HepG2 (cell line): ENCODE measurements around the gene SCP2. TPM values are rescaled to one million over a fixed set of nuclear protein-coding genes. Genes with fewer than 3 reads are reported as not detected.

Experiments
- ATAC-seq: fragments of 200-7000 bp; cut with Tn5 transposase; 3 replicates; pipeline ENCODE4 v1.9.1; 2020; ENCODE audit warnings: mild to moderate bottlenecking, moderate library complexity
- BruUV-seq: library from RNA; stranded (reverse); fragments of 400-500 nt; replicated peaks from 2 replicates; lab custom pipeline; 2021; lab: Mats Ljungman, UMichigan
- CTCF ChIA-PET: fragments of 300-600 bp; formaldehyde crosslinking; extraction: SDS; loops from one replicate; lab custom pipeline; 2021; ENCODE audit warnings: low total read pairs, inconsistent platforms, low intra/inter-chr PET ratio; lab: Yijun Ruan, JAX
- POLR2A ChIA-PET: fragments of 350-600 bp; sonication (Branson Sonifier 250); formaldehyde crosslinking; loops from one replicate; lab custom pipeline; 2020; ENCODE audit warnings: antibody characterized with exemption, inconsistent platforms; lab: Yijun Ruan, JAX
- DNase-seq: peaks from one replicate; pipeline ENCODE4 v3.0.0-alpha.2; 2015; ENCODE audit warnings: low spot score
- FAIRE-seq: peaks from 3 replicates; lab custom pipeline; 2011; peaks lifted over from hg19 to GRCh38; lab: Jason Lieb, UNC
- H2AFZ ChIP-seq: one replicate; pipeline ENCODE4 v1.6.1; 2011; ENCODE audit warnings: low read length, inconsistent platforms
- H3K27ac ChIP-seq: fragments of 300-600 bp; 3 replicates; pipeline ENCODE4 v1.8.0; 2011; ENCODE audit warnings: mixed run types, mild to moderate bottlenecking, mixed read lengths, low read length, inconsistent platforms; ENCODE audit not compliant: insufficient read depth; ENCODE audit errors: extremely low read length
- H3K27me3 ChIP-seq, 2 experiments: fragments of 200-600 bp in 1 of 2; 2 replicates in 1 of 2; 3 replicates in 1 of 2; pipeline versions ENCODE4 v1.6.0 to v1.8.0; 2011; ENCODE audit warnings: low read length in 2 of 2, mild to moderate bottlenecking in 2 of 2, moderate library complexity in 2 of 2, inconsistent platforms in 1 of 2; ENCODE audit not compliant: insufficient read depth in 2 of 2, control insufficient read depth in 1 of 2
- H3K36me3 ChIP-seq, 2 experiments: fragments of 200-600 bp in 1 of 2; replicated peaks in 1 of 2; 2 replicates in 1 of 2; 3 replicates in 1 of 2; pipeline versions ENCODE4 v1.5.1 to v1.8.0; 2011; ENCODE audit warnings: low read length in 2 of 2, inconsistent platforms in 1 of 2; ENCODE audit not compliant: insufficient read depth in 2 of 2, control insufficient read depth in 1 of 2
- H3K4me1 ChIP-seq: 2 replicates; pipeline ENCODE4 v1.5.1; 2012; ENCODE audit warnings: low read length, inconsistent platforms; ENCODE audit not compliant: insufficient read depth
- H3K4me2 ChIP-seq: 2 replicates; pipeline ENCODE4 v1.6.0; 2011; ENCODE audit warnings: low read depth, low read length, inconsistent platforms
- H3K4me3 ChIP-seq, 3 experiments: fragments of 200-600 bp in 1 of 3; sonication (generic), shearing (Covaris generic) in 1 of 3; replicated peaks in 1 of 3; 2 replicates each; pipeline ENCODE4 v1.5.1; 2011 to 2016; ENCODE audit warnings: low read length in 3 of 3, inconsistent platforms in 2 of 3, low read depth in 2 of 3, mild to moderate bottlenecking in 2 of 3, control low read depth in 1 of 3, mixed read lengths in 1 of 3; ENCODE audit not compliant: insufficient read depth in 1 of 3
- H3K79me2 ChIP-seq: one replicate; pipeline ENCODE4 v1.6.1; 2011; ENCODE audit warnings: low read length, inconsistent platforms; ENCODE audit not compliant: insufficient read depth
- H3K9ac ChIP-seq: 2 replicates; pipeline ENCODE4 v1.6.0; 2011; ENCODE audit warnings: mild to moderate bottlenecking, low read depth, low read length, inconsistent platforms; ENCODE audit not compliant: insufficient read depth
- H3K9me3 ChIP-seq: 2 replicates; pipeline ENCODE4 v1.5.1; 2012; ENCODE audit warnings: mild to moderate bottlenecking, low read length
- H4K20me1 ChIP-seq: 2 replicates; pipeline ENCODE4 v1.6.0; 2011; ENCODE audit warnings: inconsistent platforms, mild to moderate bottlenecking, low read length, moderate library complexity; ENCODE audit not compliant: insufficient read depth
- AGO1 ChIP-seq: fragments of 200-400 bp; formaldehyde crosslinking; IDR thresholded peaks from 2 replicates; pipeline ENCODE4 v1.6.1; 2017; ENCODE audit warnings: mild to moderate bottlenecking, low read depth, low read length, moderate library complexity; ENCODE audit not compliant: poor library complexity, severe bottlenecking
- ATF6 ChIP-seq: sonication (generic); formaldehyde crosslinking; conservative IDR thresholded peaks from 2 replicates; pipeline ENCODE4 v1.4.0; 2020; ENCODE audit warnings: missing genetic modification reagents
- CENPX ChIP-seq: sonication (generic); formaldehyde crosslinking; IDR thresholded peaks from 2 replicates; pipeline ENCODE4 v1.9.0; 2021; ENCODE audit warnings: mild to moderate bottlenecking, missing genetic modification reagents, moderate library complexity
- PATZ1 ChIP-seq: sonication (generic); formaldehyde crosslinking; IDR thresholded peaks from 2 replicates; pipeline ENCODE4 v1.4.0; 2020; ENCODE audit warnings: missing genetic modification reagents
- POGK ChIP-seq: sonication (generic); formaldehyde crosslinking; conservative IDR thresholded peaks from 2 replicates; pipeline ENCODE4 v1.8.0; 2022; ENCODE audit warnings: mild to moderate bottlenecking, moderate library complexity, missing genetic modification reagents
- STAT6 ChIP-seq: sonication (generic); formaldehyde crosslinking; IDR thresholded peaks from 2 replicates; pipeline ENCODE4 v1.4.0; 2020; ENCODE audit warnings: missing genetic modification reagents, mild to moderate bottlenecking, borderline replicate concordance
- ZBTB44 ChIP-seq: sonication (generic); formaldehyde crosslinking; IDR thresholded peaks from 2 replicates; pipeline ENCODE4 v1.4.0; 2020; ENCODE audit warnings: missing genetic modification reagents
- ZNF724P ChIP-seq: sonication (generic); formaldehyde crosslinking; IDR thresholded peaks from 2 replicates; pipeline ENCODE4 v1.8.0; 2022; ENCODE audit warnings: missing genetic modification reagents, borderline replicate concordance
- ZUFSP ChIP-seq: sonication (generic); formaldehyde crosslinking; IDR thresholded peaks from 2 replicates; pipeline ENCODE4 v1.9.0; 2021; ENCODE audit warnings: missing genetic modification reagents, mild to moderate bottlenecking, borderline replicate concordance
- WGBS: methylation state at CpG from one replicate; pipeline ENCODE4 v1.1.6; 2017; ENCODE audit warnings: low lambda C conversion rate; 5-methylcytosine and 5-hydroxymethylcytosine counted together
- in situ Hi-C: cut with HindIII; loops from 2 replicates; pipeline ENCODE4 v1.10.0; 2017; ENCODE audit warnings: low pct_unique_long_range_greater_than_20kb; ENCODE audit not compliant: extremely low pct_ligation_motif_present
- intact Hi-C: fragments of 100-400 bp; cut with micrococcal nuclease; formaldehyde crosslinking; loops from one replicate; pipeline ENCODE4 v1.10.0; 2022; ENCODE audit not compliant: unreplicated experiment
- polyA plus RNA-seq, 8 experiments: library from polyadenylated mRNA; depleted of rRNA in 3 of 8; stranded (reverse) in 7 of 8; unstranded in 1 of 8; fragments of >200 nt; fragmentation: Illumina TruSeq in 4 of 8; extraction: Trizol in 4 of 8; gene quantifications; 2 replicates each; pipeline versions ENCODE4 v1.2.1 to v1.2.3, GENCODE V29; 2011 to 2016; ENCODE audit warnings: low read depth in 4 of 8, missing spikeins in 1 of 8, mixed read lengths in 1 of 8; ENCODE audit not compliant: insufficient read depth in 1 of 8
- total RNA-seq, 5 experiments: library from RNA; depleted of rRNA; stranded (reverse); fragments of >200 nt; fragmentation: Illumina TruSeq; extraction: Trizol; gene quantifications; 2 replicates each; pipeline ENCODE4 v1.2.3, GENCODE V29; 2016; ENCODE audit warnings: low read depth in 1 of 5

The SCP2 gene
- total and polyA plus RNA-seq, 2 of the 13 experiments (the other 11 are each of a cell fraction or from before 2014, with no cell fraction given), result 59.0 to 133 TPM

GRCh38 chr1:53071915-53072314 is 144.8 kb downstream of the SCP2 start (continued):
- no peak for TF ChIP-seq ATF6 (CRISPR knock-in tag)

- no peak overlapping the region for H3K4me3 ChIP-seq
- ChIA-PET CTCF (no interaction called here), POLR2A (no interaction called here)
- peaks cover 43% of the 10 kb centered on the region for H3K4me1 ChIP-seq
- intact Hi-C loops, result no loop called here
- H3K9me3 ChIP-seq, result no peaks in the 10 kb centered on the region
- no peaks in the 10 kb centered on the region for H4K20me1 ChIP-seq
- in situ Hi-C loops, result no loop called here
- WGBS, result 74% methylated on average over 7 of the region's 7 CpGs
- BruUV-seq, result no TSS peak
- H3K79me2 ChIP-seq, result no peaks in the 10 kb centered on the region
- ATAC-seq, result no peak
- no peak overlapping the region for H3K27ac ChIP-seq
- FAIRE-seq, result no peak
- no peaks in the 10 kb centered on the region for H3K36me3 ChIP-seq
- no peak overlapping the region for H3K4me2 ChIP-seq
- H3K27me3 ChIP-seq, result peaks cover 2 to 53% of the 10 kb centered on the region in 2 experiments
- no peak for DNase-seq
- H2AFZ ChIP-seq, result no peak overlapping the region
- no peak overlapping the region for H3K9ac ChIP-seq
- TF ChIP-seq ZBTB44 (CRISPR knock-in tag) (no peak), CENPX (CRISPR knock-in tag) (no peak), ZNF724P (no peak), STAT6 (CRISPR knock-in tag) (no peak), PATZ1 (CRISPR knock-in tag) (no peak), AGO1 (no peak), POGK (CRISPR knock-in tag) (no peak), ZUFSP (CRISPR knock-in tag) (no peak)
These were observed 146.2 kb downstream of the SCP2 start for GRCh38 chr1:53073287-53073686.
